Measurements from ENCODE around the gene PPP1R15A. TPM values are rescaled to one million over a fixed set of nuclear protein-coding genes. Genes with fewer than 3 reads are reported as not detected.
A peak's percentile ranks its signal among the peaks of the same experiment; 100 is the strongest.
"Not testable (repeated sequence)": the region's sequence is repeated elsewhere in the genome, so short reads cannot be mapped to it uniquely, and the experiment has no call there.

Gene PPP1R15A
- total RNA-seq, 4 donors from 2014 or later: 135 to 191 (median 144) TPM

DNA sequence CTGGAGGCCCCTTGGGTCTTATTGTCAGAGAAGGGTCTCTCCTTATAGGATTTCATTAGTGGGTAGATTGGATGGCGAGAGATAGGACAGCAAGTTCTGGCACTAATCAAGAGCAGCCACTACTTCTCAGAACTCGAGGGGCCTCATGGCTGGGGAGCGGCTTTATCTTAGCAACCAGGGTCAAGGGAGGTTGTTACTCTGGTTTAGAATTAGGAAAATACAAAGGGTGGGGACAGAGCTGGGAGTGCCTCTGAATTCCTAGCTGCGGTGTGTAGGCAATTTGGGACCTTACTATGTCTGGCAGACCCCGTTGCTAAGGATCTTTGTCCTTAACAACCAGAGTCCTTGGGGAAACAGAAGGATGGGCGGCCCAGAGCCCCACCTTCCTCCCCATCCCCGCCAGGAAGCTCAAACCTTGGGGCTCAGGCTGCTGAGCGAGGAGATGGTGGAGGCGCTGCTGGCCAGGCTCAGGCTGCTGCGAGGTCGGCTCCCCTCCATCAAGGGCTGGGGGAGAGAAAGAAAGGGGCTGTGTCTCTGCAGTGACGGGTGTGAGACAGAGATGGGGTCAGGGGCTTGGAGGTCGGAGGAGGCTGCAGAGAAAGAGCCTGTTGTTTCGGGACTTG lies 5.0 kb upstream of the PPP1R15A start:
- no peak for DNase-seq (ENCODE audit: low spot score in 2 of 2)
- Histone ChIP-seq H3K9me3 (no peaks in the 10 kb centered on the region), H3K36me3 (peaks cover 4% of the 10 kb centered on the region), H3K4me3 (peak overlapping the region; percentile 40), H3K4me1 (peaks cover 29% of the 10 kb centered on the region), H3K27ac (peak overlapping the region; percentile 80), H3K27me3 (no peaks in the 10 kb centered on the region)
- TF ChIP-seq, protein P1, sequence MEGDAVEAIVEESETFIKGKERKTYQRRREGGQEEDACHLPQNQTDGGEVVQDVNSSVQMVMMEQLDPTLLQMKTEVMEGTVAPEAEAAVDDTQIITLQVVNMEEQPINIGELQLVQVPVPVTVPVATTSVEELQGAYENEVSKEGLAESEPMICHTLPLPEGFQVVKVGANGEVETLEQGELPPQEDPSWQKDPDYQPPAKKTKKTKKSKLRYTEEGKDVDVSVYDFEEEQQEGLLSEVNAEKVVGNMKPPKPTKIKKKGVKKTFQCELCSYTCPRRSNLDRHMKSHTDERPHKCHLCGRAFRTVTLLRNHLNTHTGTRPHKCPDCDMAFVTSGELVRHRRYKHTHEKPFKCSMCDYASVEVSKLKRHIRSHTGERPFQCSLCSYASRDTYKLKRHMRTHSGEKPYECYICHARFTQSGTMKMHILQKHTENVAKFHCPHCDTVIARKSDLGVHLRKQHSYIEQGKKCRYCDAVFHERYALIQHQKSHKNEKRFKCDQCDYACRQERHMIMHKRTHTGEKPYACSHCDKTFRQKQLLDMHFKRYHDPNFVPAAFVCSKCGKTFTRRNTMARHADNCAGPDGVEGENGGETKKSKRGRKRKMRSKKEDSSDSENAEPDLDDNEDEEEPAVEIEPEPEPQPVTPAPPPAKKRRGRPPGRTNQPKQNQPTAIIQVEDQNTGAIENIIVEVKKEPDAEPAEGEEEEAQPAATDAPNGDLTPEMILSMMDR (IDR thresholded peaks at IDR 0.05): no peak
- no peak for TF ChIP-seq POLR2AphosphoS5 (IDR thresholded peaks at IDR 0.05)
- TF ChIP-seq POLR2A (IDR thresholded peaks at IDR 0.05): no peak
- WGBS: 50% methylated on average over 13 of the region's 14 CpGs

DNA sequence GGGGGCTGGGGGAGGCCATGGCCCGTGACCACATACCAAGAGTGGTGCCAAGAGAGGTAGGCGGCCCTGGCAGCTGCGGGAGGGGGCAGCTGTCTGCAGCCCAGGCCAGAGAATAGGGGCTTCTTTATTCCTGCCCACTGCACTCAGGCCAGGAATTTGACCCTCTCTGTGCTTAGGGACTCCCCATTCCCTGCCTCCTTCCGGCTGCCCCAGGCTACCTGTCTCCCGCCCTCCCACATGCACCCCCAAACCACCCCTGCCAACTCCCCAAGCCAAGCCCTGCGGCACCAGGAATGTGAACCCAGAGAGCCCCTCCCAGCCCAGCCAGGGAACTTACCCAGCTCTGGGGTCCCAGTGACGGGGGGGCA lies 4.5 kb upstream of the PPP1R15A start:
- no peaks in the 10 kb centered on the region for H3K9me3 ChIP-seq
- H3K27me3 ChIP-seq: no peaks in the 10 kb centered on the region
- 13% methylated on average over 3 of the region's 7 CpGs for WGBS
- H3K27ac ChIP-seq: peak overlapping the region; percentile 80
- TF ChIP-seq EP300 (IDR thresholded peaks at IDR 0.05): no peak
- TF ChIP-seq POLR2AphosphoS5 (IDR thresholded peaks at IDR 0.05): no peak
- TF ChIP-seq, protein P1 (IDR thresholded peaks at IDR 0.05): no peak
- TF ChIP-seq POLR2A (IDR thresholded peaks at IDR 0.05): no peak
- no peak for DNase-seq (ENCODE audit: low spot score in 2 of 2)
- peaks cover 4% of the 10 kb centered on the region for H3K36me3 ChIP-seq
- H3K4me1 ChIP-seq: peaks cover 29% of the 10 kb centered on the region
- peak overlapping the region; percentile 40 for H3K4me3 ChIP-seq

DNA sequence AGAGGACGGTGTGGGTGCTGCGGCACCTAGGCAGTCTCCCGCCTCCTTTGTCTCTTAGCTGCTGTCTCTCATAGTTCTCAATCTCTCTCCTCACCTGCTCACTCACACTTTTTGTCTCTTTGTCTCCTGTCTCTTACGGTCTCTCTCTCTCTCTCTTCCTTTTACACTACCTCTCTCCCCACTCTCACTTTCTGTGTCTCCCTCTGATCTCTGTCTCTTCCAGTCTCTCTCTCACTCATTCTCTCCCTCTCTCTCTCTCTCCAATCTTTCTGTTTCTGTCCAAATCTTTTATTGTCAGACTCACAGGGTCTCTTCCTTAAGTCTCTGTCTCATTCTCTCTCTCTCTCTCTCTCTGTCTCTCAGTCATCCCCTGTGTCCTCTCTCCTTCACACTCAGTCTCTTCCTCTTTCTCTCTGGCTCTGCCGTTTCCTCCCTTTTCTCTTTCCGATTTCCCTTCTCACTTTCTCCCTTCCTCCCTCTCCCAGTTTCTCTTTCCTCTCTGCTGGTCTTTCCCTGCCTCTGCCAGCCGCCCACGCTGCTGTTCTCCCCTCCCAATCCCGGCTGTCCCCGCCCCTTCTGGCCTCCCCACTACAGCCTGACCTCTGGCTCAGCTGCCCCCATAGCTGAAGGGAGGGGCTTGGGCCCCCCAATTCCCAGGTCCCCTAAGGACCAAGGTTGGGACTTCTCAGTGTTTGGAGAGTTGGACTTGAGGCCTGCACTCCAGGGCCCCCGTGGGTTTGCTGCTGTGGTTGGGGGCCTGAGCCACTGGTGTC lies 3.9 kb upstream of the PPP1R15A start, which contains the start of gene PLEKHA4:
Gene PLEKHA4 (minus strand): TSS at position 504 of the 773 bp plus-strand sequence. CDS start 997 bp downstream, outside the sequence.
- H3K4me1 ChIP-seq: peaks cover 31% of the 10 kb centered on the region
- TF ChIP-seq EP300 (IDR thresholded peaks at IDR 0.05): no peak
- peak in 1 of 2 donors; percentile 18 for TF ChIP-seq POLR2A (IDR thresholded peaks at IDR 0.05)
- peak within 1 kb of the TSS; percentile 80 for H3K27ac ChIP-seq
- DNase-seq (ENCODE audit: low spot score in 2 of 2): peak; percentile 86
- 17% methylated on average over 10 of the region's 11 CpGs for WGBS
- peak within 1 kb of the TSS; percentile 40 for H3K4me3 ChIP-seq
- peaks cover 6% of the 10 kb centered on the region for H3K36me3 ChIP-seq
- no peaks in the 10 kb centered on the region for H3K27me3 ChIP-seq
- no peaks in the 10 kb centered on the region for H3K9me3 ChIP-seq

DNA sequence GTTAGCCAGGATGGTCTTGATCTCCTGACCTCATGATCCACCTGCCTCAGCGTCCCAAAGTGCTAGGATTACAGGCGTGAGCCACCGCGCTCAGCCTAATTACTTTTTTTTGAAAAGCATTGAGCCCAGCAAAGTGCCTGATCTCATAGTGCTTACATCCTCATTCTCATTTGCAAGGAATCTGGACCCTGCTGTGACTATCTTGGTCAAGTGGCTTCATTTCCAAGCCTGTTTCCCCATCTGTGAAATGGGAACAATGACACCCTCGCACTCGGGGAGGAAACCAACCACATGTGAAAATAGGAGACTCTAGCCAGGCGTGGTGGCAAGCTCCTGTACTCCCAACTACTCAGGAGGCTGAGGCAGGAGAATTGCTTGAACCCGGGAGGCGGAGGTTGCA lies 2.2 kb upstream of the PPP1R15A start:
- WGBS: 92% methylated on average over 9 of the region's 9 CpGs
- Histone ChIP-seq H3K4me3 (no peak overlapping the region), H3K27ac (no peak overlapping the region), H3K36me3 (peaks cover 20% of the 10 kb centered on the region), H3K4me1 (peaks cover 49% of the 10 kb centered on the region), H3K27me3 (no peaks in the 10 kb centered on the region), H3K9me3 (no peaks in the 10 kb centered on the region)
- DNase-seq (ENCODE audit: low spot score in 2 of 2): no peak
- TF ChIP-seq POLR2AphosphoS5 (IDR thresholded peaks at IDR 0.05) (no peak), POLR2A (IDR thresholded peaks at IDR 0.05) (no peak), EP300 (IDR thresholded peaks at IDR 0.05) (no peak)
- TF ChIP-seq, protein P1 (IDR thresholded peaks at IDR 0.05): no peak

DNA sequence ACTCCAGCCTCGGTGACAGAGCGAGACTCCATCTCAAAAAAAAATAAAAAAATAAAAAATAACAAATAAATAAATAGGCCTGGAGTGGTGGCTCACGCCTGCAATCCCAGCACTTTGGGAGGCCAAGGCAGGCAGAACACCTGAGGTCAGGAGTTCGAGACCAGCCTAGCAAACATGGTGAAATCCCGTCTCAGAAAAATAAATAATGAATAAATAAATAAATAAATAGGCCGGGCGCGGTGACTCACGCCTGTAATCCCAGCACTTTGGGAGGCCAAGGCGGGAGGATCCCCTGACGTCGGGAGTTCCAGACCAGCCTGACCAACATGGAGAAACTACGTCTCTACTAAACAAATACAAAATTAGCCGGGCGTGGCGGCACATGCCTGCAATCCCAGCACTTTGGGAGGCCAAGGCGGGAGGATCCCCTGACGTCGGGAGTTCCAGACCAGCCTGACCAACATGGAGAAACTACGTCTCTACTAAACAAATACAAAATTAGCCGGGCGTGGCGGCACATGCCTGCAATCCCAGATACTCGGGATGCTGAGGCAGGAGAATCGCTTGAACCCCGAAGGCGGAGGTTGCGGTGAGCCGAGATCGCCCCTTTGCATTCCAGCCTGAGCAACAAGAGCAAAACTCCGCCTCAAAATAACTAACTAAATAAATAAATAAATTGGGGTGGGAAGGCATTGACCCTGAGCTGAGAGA lies 595 bp upstream of the PPP1R15A start:
- H3K9me3 ChIP-seq, H3K27me3 ChIP-seq: not testable (repeated sequence)
- Histone ChIP-seq H3K36me3 (peaks cover 29% of the 10 kb centered on the region), H3K27ac (peak overlapping the region; percentile 100), H3K4me3 (peak overlapping the region; percentile 98), H3K4me1 (peaks cover 62% of the 10 kb centered on the region)
- peak in 1 of 2 donors; percentile 66 for DNase-seq (ENCODE audit: low spot score in 2 of 2)
- WGBS: 68% methylated on average over 31 of the region's 31 CpGs

All from suprapubic skin (tissue), 4 donors.